Caco-2 (cell line): ENCODE results near the gene ZNF764. TPM values are rescaled to one million over a fixed set of nuclear protein-coding genes. Genes with fewer than 3 reads are reported as not detected.

Source experiments
- BruUV-seq: library from RNA; stranded (reverse); fragments of 400-500 nt; replicated peaks from 2 replicates; lab custom pipeline; 2021; lab: Mats Ljungman, UMichigan
- CTCF ChIA-PET: fragments of 300-600 bp; sonication (Branson Sonifier 250); formaldehyde crosslinking; loops from one replicate; lab custom pipeline; 2022; ENCODE audit warnings: antibody characterized with exemption; lab: Charles Lee
- POLR2A ChIA-PET: fragments of 300-600 bp; sonication (Branson Sonifier 250); formaldehyde crosslinking; loops from one replicate; lab custom pipeline; 2022; ENCODE audit warnings: antibody characterized with exemption; lab: Charles Lee
- DNase-seq, 2 experiments: peaks; one replicate each; pipeline versions ENCODE4 v3.0.0 to v3.0.0-alpha.2; 2020 to 2022
- H3K27me3 ChIP-seq: replicated peaks from 2 replicates; pipeline ENCODE4 v1.6.0; 2011; ENCODE audit warnings: low read length; ENCODE audit not compliant: control insufficient read depth, insufficient read depth
- H3K36me3 ChIP-seq: 2 replicates; pipeline ENCODE4 v1.5.1; 2011; ENCODE audit warnings: low read length; ENCODE audit not compliant: control insufficient read depth, insufficient read depth
- H3K4me1 ChIP-seq: fragments of 250-450 bp; sonication (Bioruptor Pico); 2 replicates; pipeline ENCODE4 v1.5.1; 2020; ENCODE audit warnings: mild to moderate bottlenecking
- H3K4me3 ChIP-seq: 2 replicates; pipeline ENCODE4 v1.5.1; 2011; ENCODE audit warnings: low read depth, mild to moderate bottlenecking, control low read depth, low read length
- H3K9me3 ChIP-seq: fragments of 250-450 bp; sonication (Bioruptor Pico); 2 replicates; pipeline ENCODE4 v1.5.1; 2020; ENCODE audit warnings: mild to moderate bottlenecking, moderate library complexity
- H3K27ac Mint-ChIP-seq: one replicate; pipeline ENCODE4 v1.8.0; 2022; ENCODE audit warnings: mixed read lengths; ENCODE audit not compliant: unreplicated experiment
- H3K27me3 Mint-ChIP-seq: one replicate; pipeline ENCODE4 v1.8.0; 2022; ENCODE audit warnings: mixed read lengths; ENCODE audit not compliant: insufficient read depth, unreplicated experiment
- H3K36me3 Mint-ChIP-seq: one replicate; pipeline ENCODE4 v1.8.0; 2022; ENCODE audit warnings: mild to moderate bottlenecking, mixed read lengths; ENCODE audit not compliant: insufficient read depth, unreplicated experiment
- H3K4me1 Mint-ChIP-seq: one replicate; pipeline ENCODE4 v1.8.0; 2022; ENCODE audit warnings: low read depth, mixed read lengths; ENCODE audit not compliant: unreplicated experiment
- H3K4me3 Mint-ChIP-seq: one replicate; pipeline ENCODE4 v1.8.0; 2022; ENCODE audit warnings: mild to moderate bottlenecking, moderate library complexity, mixed read lengths; ENCODE audit not compliant: unreplicated experiment
- H3K9me3 Mint-ChIP-seq: one replicate; pipeline ENCODE4 v1.8.0; 2022; ENCODE audit warnings: mixed read lengths; ENCODE audit not compliant: unreplicated experiment
- intact Hi-C: fragments of 100-400 bp; cut with micrococcal nuclease; formaldehyde crosslinking; loops from one replicate; pipeline ENCODE4 v1.10.0; 2022; ENCODE audit not compliant: unreplicated experiment
- total RNA-seq: library from RNA; stranded (reverse); gene quantifications from 2 replicates; pipeline ENCODE4 v1.2.3, GENCODE V29; 2022
- TF ChIP-seq, protein P1 (sequence below), 2 experiments: fragments of 200-600 bp in 1 of 2; IDR thresholded peaks; 1 replicate in 1 of 2; 2 replicates in 1 of 2; pipeline versions ENCODE4 v1.5.1 to v1.8.0; 2011 to 2022; ENCODE audit warnings: antibody characterized with exemption in 1 of 2, control low read depth in 1 of 2, inconsistent platforms in 1 of 2, low read depth in 1 of 2, low read length in 1 of 2, mild to moderate bottlenecking in 1 of 2, moderate library complexity in 1 of 2; ENCODE audit not compliant: insufficient read depth in 1 of 2, severe bottlenecking in 1 of 2, unreplicated experiment in 1 of 2

The ZNF764 gene
- total RNA-seq, 1 experiment from 2014 or later = 8.5 TPM

DNA sequence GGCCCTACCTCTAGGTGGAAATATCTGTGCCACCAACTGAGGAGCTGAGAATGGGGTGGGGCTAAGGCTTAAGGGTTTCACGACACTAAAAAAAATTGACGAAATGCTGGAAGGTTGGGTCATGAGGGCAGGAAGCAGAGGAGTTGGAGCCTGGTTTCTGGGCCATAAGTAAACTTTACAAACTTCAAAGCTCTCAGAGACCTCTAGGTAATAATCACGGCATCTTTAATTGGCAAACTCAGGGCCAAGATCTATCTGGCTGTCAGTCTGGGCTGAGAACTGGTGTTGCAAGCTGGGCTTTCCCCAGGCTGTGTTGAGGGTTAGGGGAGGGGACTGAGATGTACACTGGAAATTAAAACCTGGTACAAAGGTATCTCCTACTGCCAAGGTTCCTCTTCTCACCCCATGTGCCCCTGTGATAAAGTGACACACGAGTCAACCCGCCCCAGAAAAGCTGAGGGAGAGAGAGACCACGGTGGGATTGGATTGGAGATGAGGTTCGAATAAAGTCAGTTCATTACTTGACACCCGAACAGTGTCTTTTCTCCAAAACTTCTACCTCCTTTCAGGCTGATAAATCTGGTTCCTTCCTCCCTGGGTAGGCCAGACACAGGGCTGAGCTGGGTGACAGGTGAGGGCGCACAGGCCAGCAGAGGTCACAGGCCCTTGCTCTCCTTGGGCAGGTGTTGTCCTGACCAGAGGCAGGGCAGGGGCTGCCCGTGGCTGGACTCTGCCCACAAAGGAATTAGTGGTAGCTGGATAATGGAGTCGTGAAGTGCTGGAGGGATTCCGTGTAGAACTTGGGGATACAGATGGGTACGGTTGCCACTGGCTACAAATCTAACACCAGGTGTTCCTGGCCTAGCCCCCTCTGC is 27.8 kb downstream of the ZNF764 start:
- H3K27me3 Mint-ChIP-seq = no peaks in the 10 kb centered on the region
- H3K36me3 Mint-ChIP-seq = peaks cover 29% of the 10 kb centered on the region
- H3K9me3 Mint-ChIP-seq = no peaks in the 10 kb centered on the region
- peaks cover 15% of the 10 kb centered on the region for H3K4me1 ChIP-seq
- H3K9me3 ChIP-seq = no peaks in the 10 kb centered on the region
- H3K4me3 ChIP-seq = no peak overlapping the region
- H3K4me1 Mint-ChIP-seq = peaks cover 6% of the 10 kb centered on the region
- H3K36me3 ChIP-seq = no peaks in the 10 kb centered on the region; the same call in 1 of the 2 replicates
- POLR2A ChIA-PET = interaction anchor here (0.6 kb wide), 1 partner anchor 85 kb away, joined by 6 read pairs; no protein-coding TSS in a partner anchor
- TF ChIP-seq, protein P1, sequence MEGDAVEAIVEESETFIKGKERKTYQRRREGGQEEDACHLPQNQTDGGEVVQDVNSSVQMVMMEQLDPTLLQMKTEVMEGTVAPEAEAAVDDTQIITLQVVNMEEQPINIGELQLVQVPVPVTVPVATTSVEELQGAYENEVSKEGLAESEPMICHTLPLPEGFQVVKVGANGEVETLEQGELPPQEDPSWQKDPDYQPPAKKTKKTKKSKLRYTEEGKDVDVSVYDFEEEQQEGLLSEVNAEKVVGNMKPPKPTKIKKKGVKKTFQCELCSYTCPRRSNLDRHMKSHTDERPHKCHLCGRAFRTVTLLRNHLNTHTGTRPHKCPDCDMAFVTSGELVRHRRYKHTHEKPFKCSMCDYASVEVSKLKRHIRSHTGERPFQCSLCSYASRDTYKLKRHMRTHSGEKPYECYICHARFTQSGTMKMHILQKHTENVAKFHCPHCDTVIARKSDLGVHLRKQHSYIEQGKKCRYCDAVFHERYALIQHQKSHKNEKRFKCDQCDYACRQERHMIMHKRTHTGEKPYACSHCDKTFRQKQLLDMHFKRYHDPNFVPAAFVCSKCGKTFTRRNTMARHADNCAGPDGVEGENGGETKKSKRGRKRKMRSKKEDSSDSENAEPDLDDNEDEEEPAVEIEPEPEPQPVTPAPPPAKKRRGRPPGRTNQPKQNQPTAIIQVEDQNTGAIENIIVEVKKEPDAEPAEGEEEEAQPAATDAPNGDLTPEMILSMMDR (IDR thresholded peaks at IDR 0.05; ENCODE audit: insufficient read depth in 1 of 2, low read depth in 1 of 2, low read length in 1 of 2, severe bottlenecking in 1 of 2, unreplicated experiment in 1 of 2) = no peak
- no peak overlapping the region for H3K4me3 Mint-ChIP-seq
- H3K27ac Mint-ChIP-seq = no peak overlapping the region
- no TSS peak for BruUV-seq
- intact Hi-C loops = no loop called here
- H3K27me3 ChIP-seq = no peaks in the 10 kb centered on the region
- no peak for DNase-seq
- CTCF ChIA-PET = no interaction called here

DNA sequence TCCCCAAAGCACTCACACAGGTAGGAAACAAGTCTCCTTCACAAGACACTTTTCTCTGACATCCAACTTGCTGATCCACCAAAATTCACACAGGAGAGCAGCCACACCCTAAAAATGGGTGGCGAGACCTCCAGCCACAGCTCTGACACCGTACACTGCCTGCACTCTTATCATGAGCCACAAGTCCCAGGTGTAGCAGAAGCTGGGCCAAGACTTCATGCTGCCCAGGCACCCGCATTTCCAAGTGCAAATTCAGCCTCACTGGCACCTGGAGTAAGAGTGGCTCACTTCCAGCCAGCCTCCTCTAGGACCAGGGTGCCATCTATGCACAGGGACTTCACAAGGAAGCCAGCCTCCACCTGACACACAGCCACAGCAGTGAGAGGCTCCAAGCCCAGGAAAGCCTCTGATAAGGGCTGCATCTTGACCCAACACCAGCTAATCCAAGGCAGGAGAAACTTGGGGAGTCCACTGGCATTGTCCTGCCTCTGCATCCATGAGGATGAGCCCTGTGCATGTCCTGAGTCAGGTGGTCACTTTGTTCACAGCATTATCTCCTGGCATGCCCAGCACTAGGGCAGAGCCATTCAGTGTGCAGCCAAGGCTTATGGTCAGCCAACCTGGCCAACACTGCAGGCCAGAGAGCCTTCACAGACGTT is 29.2 kb downstream of the ZNF764 start:
- TF ChIP-seq, protein P1 (IDR thresholded peaks at IDR 0.05; ENCODE audit: insufficient read depth in 1 of 2, low read depth in 1 of 2, low read length in 1 of 2, severe bottlenecking in 1 of 2, unreplicated experiment in 1 of 2) = no peak
- no peaks in the 10 kb centered on the region for H3K27me3 ChIP-seq
- Mint-ChIP-seq H3K36me3 (peaks cover 33% of the 10 kb centered on the region), H3K27me3 (no peaks in the 10 kb centered on the region), H3K4me3 (peak overlapping the region; percentile 35), H3K27ac (peak overlapping the region; percentile 75), H3K4me1 (peaks cover 6% of the 10 kb centered on the region), H3K9me3 (no peaks in the 10 kb centered on the region)
- no peak overlapping the region for H3K4me3 ChIP-seq
- ChIA-PET POLR2A (interaction anchor here (0.6 kb wide), 1 partner anchor 84 kb away, joined by 5 read pairs; no protein-coding TSS in a partner anchor), CTCF (interaction anchor here (1.0 kb wide), 1 partner anchor 99 kb away, joined by 5 read pairs; the partner anchor contains the start of gene DCTPP1)
- intact Hi-C loops = loop anchor here (5.0 to 10.0 kb wide), 2 partner anchors 126 to 168 kb away; partner anchors contain the start of genes FBRS, PRR14 and SRCAP
- H3K9me3 ChIP-seq = no peaks in the 10 kb centered on the region
- no TSS peak for BruUV-seq
- H3K36me3 ChIP-seq = no peaks in the 10 kb centered on the region; the same call in none of the 2 replicates
- H3K4me1 ChIP-seq = peaks cover 15% of the 10 kb centered on the region
- no peak for DNase-seq
